Neural cell (in vitro differentiated cells): ENCODE results near the gene RBAK. TPM values are rescaled to one million over a fixed set of nuclear protein-coding genes. Genes with fewer than 3 reads are reported as not detected.

Experiments
- H2AFZ ChIP-seq: fragments of 200-600, 300-800 bp; sonication (generic), shearing (Covaris generic); 2 replicates; pipeline ENCODE4 v1.6.0; 2014; ENCODE audit warnings: low read depth, mild to moderate bottlenecking, antibody characterized with exemption, low read length, moderate library complexity
- H3F3A ChIP-seq: fragments of 200-600 bp; shearing (Covaris generic); 2 replicates; pipeline ENCODE4 v1.6.1; 2016; ENCODE audit warnings: mild to moderate bottlenecking, moderate library complexity, mixed read lengths, antibody characterized with exemption, low read length; ENCODE audit not compliant: insufficient read depth, poor library complexity, severe bottlenecking
- H3K27ac ChIP-seq: fragments of 200-600, 300-800 bp; sonication (generic), shearing (Covaris generic); 2 replicates; pipeline ENCODE4 v1.5.1; 2014; ENCODE audit warnings: mild to moderate bottlenecking, low read length, moderate library complexity
- H3K27me3 ChIP-seq: fragments of 300-800, 200-600 bp; sonication (generic), shearing (Covaris generic); 2 replicates; pipeline ENCODE4 v1.6.0; 2014; ENCODE audit warnings: mild to moderate bottlenecking, low read depth, low read length, moderate library complexity; ENCODE audit not compliant: insufficient read depth
- H3K36me3 ChIP-seq: fragments of 300-800, 200-600 bp; sonication (generic), shearing (Covaris generic); 2 replicates; pipeline ENCODE4 v1.5.1; 2014; ENCODE audit warnings: mild to moderate bottlenecking, antibody characterized with exemption, low read length, moderate library complexity; ENCODE audit not compliant: insufficient read depth
- H3K4me2 ChIP-seq: fragments of 300-800, 200-600 bp; sonication (generic), shearing (Covaris generic); 2 replicates; pipeline ENCODE4 v1.6.0; 2014; ENCODE audit warnings: mild to moderate bottlenecking, low read length
- H3K4me3 ChIP-seq: fragments of 300-800, 200-600 bp; sonication (generic), shearing (Covaris generic); 2 replicates; pipeline ENCODE4 v1.5.1; 2014; ENCODE audit warnings: mild to moderate bottlenecking, low read length, moderate library complexity
- H3K79me2 ChIP-seq: fragments of 200-600 bp; shearing (Covaris generic); replicated peaks from 2 replicates; pipeline ENCODE4 v1.6.0; 2014; ENCODE audit warnings: mild to moderate bottlenecking, low read length, moderate library complexity; ENCODE audit not compliant: insufficient read depth
- H3K9ac ChIP-seq: fragments of 300-800, 200-600 bp; sonication (generic), shearing (Covaris generic); 2 replicates; pipeline ENCODE4 v1.6.1; 2016; ENCODE audit warnings: mild to moderate bottlenecking, low read length, mixed read lengths
- H3K9me2 ChIP-seq: fragments of 200-600 bp; shearing (Covaris generic); 2 replicates; pipeline ENCODE4 v1.6.1; 2016; ENCODE audit warnings: mild to moderate bottlenecking, low read length, mixed read lengths; ENCODE audit not compliant: insufficient read depth
- H3K9me3 ChIP-seq: fragments of 200-600, 300-800 bp; sonication (generic), shearing (Covaris generic); 2 replicates; pipeline ENCODE4 v1.6.1; 2016; ENCODE audit warnings: mild to moderate bottlenecking, mixed run types, low read length, moderate library complexity, mixed read lengths
- H4K20me1 ChIP-seq: fragments of 200-600 bp; shearing (Covaris generic); 2 replicates; pipeline ENCODE4 v1.6.1; 2016; ENCODE audit warnings: mild to moderate bottlenecking, mixed run types; ENCODE audit not compliant: insufficient read depth
- EP300 ChIP-seq: fragments of 450-650 bp; conservative IDR thresholded peaks from 2 replicates; pipeline ENCODE4 v1.6.1; 2014; ENCODE audit warnings: antibody characterized with exemption, mild to moderate bottlenecking, moderate library complexity; ENCODE audit not compliant: poor library complexity, severe bottlenecking
- EZH2 ChIP-seq: fragments of 200-600, 300-800 bp; shearing (Covaris generic), sonication (generic); IDR thresholded peaks from 2 replicates; pipeline ENCODE4 v1.6.1; 2014; ENCODE audit warnings: antibody characterized with exemption, low read length, borderline replicate concordance, mild to moderate bottlenecking; ENCODE audit not compliant: insufficient read depth, poor library complexity, severe bottlenecking
- MXI1 ChIP-seq: fragments of 450-650 bp; conservative IDR thresholded peaks from 2 replicates; pipeline ENCODE4 v1.6.1; 2014; ENCODE audit warnings: antibody characterized with exemption, mild to moderate bottlenecking; ENCODE audit not compliant: poor library complexity, severe bottlenecking
- POLR2AphosphoS5 ChIP-seq: IDR thresholded peaks from 2 replicates; pipeline ENCODE4 v1.6.1; 2012
- RAD21 ChIP-seq: fragments of 450-650 bp; conservative IDR thresholded peaks from 2 replicates; pipeline ENCODE4 v1.6.1; 2014; ENCODE audit warnings: antibody characterized with exemption, mild to moderate bottlenecking, moderate library complexity
- SMC3 ChIP-seq: fragments of 450-650 bp; conservative IDR thresholded peaks from 2 replicates; pipeline ENCODE4 v1.6.1; 2014; ENCODE audit warnings: antibody characterized with exemption, mild to moderate bottlenecking, moderate library complexity; ENCODE audit not compliant: poor library complexity
- TAF1 ChIP-seq: IDR thresholded peaks from 2 replicates; pipeline ENCODE4 v1.6.1; 2012; ENCODE audit warnings: low read depth
- polyA plus RNA-seq: library from polyadenylated mRNA; depleted of rRNA; stranded (reverse); fragments of >200 nt; gene quantifications from 2 replicates; pipeline ENCODE4 v1.2.3, GENCODE V29; 2014
- TF ChIP-seq, protein P1 (sequence below): IDR thresholded peaks from 2 replicates; pipeline ENCODE4 v1.6.1; 2012; ENCODE audit warnings: borderline replicate concordance
- TF ChIP-seq, protein P2 (sequence below): fragments of 450-650 bp; IDR thresholded peaks from 2 replicates; pipeline ENCODE4 v1.5.1; 2014; ENCODE audit warnings: antibody characterized with exemption, mild to moderate bottlenecking, moderate library complexity; ENCODE audit not compliant: poor library complexity, severe bottlenecking

Gene RBAK
- polyA plus RNA-seq, 1 donor from 2014 or later: 12.0 TPM

DNA sequence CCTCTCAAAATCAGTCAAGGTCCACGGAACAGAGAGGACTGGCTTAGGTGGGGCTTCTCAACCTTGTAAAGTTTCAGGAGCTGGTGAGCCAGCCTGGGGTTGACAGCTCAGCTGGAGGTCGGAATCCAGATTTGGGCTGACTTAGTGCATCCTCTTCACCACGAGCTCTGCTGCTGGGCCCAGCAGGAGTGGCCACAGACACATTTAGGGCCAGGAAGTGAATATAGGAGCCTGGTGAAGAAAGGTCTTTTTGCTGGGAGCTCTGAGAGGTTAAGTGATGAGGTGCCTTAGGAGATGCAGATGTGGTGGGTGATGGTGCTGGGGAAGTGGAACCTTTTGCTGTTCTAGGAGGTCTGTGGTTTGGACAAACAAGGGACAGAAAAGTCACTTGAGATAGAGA is 47.4 kb upstream of the RBAK start:
- Histone ChIP-seq H3K4me3 (no peak overlapping the region), H3F3A (no peaks in the 10 kb centered on the region), H3K9me3 (no peaks in the 10 kb centered on the region), H3K36me3 (no peaks in the 10 kb centered on the region), H3K9me2 (no peaks in the 10 kb centered on the region), H4K20me1 (no peaks in the 10 kb centered on the region), H3K9ac (no peak overlapping the region), H3K27ac (no peak overlapping the region), H3K27me3 (no peaks in the 10 kb centered on the region), H3K4me2 (no peak overlapping the region), H3K79me2 (no peaks in the 10 kb centered on the region), H2AFZ (no peak overlapping the region)
- TF ChIP-seq MXI1: no peak
- TF ChIP-seq SMC3: no peak
- no peak for TF ChIP-seq TAF1
- TF ChIP-seq POLR2AphosphoS5: no peak
- no peak for TF ChIP-seq RAD21
- TF ChIP-seq, protein P1, sequence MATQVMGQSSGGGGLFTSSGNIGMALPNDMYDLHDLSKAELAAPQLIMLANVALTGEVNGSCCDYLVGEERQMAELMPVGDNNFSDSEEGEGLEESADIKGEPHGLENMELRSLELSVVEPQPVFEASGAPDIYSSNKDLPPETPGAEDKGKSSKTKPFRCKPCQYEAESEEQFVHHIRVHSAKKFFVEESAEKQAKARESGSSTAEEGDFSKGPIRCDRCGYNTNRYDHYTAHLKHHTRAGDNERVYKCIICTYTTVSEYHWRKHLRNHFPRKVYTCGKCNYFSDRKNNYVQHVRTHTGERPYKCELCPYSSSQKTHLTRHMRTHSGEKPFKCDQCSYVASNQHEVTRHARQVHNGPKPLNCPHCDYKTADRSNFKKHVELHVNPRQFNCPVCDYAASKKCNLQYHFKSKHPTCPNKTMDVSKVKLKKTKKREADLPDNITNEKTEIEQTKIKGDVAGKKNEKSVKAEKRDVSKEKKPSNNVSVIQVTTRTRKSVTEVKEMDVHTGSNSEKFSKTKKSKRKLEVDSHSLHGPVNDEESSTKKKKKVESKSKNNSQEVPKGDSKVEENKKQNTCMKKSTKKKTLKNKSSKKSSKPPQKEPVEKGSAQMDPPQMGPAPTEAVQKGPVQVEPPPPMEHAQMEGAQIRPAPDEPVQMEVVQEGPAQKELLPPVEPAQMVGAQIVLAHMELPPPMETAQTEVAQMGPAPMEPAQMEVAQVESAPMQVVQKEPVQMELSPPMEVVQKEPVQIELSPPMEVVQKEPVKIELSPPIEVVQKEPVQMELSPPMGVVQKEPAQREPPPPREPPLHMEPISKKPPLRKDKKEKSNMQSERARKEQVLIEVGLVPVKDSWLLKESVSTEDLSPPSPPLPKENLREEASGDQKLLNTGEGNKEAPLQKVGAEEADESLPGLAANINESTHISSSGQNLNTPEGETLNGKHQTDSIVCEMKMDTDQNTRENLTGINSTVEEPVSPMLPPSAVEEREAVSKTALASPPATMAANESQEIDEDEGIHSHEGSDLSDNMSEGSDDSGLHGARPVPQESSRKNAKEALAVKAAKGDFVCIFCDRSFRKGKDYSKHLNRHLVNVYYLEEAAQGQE: no peak
- no peak for TF ChIP-seq EZH2
- TF ChIP-seq, protein P2, sequence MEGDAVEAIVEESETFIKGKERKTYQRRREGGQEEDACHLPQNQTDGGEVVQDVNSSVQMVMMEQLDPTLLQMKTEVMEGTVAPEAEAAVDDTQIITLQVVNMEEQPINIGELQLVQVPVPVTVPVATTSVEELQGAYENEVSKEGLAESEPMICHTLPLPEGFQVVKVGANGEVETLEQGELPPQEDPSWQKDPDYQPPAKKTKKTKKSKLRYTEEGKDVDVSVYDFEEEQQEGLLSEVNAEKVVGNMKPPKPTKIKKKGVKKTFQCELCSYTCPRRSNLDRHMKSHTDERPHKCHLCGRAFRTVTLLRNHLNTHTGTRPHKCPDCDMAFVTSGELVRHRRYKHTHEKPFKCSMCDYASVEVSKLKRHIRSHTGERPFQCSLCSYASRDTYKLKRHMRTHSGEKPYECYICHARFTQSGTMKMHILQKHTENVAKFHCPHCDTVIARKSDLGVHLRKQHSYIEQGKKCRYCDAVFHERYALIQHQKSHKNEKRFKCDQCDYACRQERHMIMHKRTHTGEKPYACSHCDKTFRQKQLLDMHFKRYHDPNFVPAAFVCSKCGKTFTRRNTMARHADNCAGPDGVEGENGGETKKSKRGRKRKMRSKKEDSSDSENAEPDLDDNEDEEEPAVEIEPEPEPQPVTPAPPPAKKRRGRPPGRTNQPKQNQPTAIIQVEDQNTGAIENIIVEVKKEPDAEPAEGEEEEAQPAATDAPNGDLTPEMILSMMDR: no peak
- TF ChIP-seq EP300: no peak

DNA sequence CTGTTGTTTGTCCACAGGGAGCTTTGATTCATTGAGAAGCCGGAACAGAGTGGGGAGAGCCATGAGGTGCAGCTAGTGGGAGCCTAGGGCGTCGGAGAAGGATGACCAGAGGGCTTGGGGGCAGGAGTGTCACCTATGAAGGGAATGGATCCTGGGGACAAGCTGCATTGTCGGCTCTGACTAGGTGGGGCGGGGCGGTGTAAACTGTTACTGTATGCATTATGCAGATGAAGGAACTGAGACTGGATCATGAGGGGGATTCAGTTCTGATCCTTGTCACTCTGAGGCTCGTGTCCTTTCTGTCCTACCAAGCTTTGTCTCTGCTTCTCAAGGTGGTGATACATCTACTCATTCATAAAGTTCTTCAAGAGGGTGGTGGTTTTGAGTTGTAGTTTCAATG is 46.8 kb upstream of the RBAK start:
- H3K9me2 ChIP-seq: no peaks in the 10 kb centered on the region
- no peaks in the 10 kb centered on the region for H3K79me2 ChIP-seq

More for the DNA sequence above, 46.8 kb upstream of the RBAK start:
- H3K9ac ChIP-seq: no peak overlapping the region
- no peak overlapping the region for H2AFZ ChIP-seq
- no peaks in the 10 kb centered on the region for H3K9me3 ChIP-seq
- no peaks in the 10 kb centered on the region for H3K36me3 ChIP-seq
- H3K27ac ChIP-seq: no peak overlapping the region
- TF ChIP-seq, protein P2: no peak
- TF ChIP-seq EZH2: no peak
- no peak for TF ChIP-seq SMC3
- TF ChIP-seq TAF1: no peak
- no peak for TF ChIP-seq RAD21
- TF ChIP-seq, protein P1: no peak
- no peak for TF ChIP-seq MXI1
- no peak for TF ChIP-seq POLR2AphosphoS5
- no peak for TF ChIP-seq EP300
- H4K20me1 ChIP-seq: no peaks in the 10 kb centered on the region
- no peaks in the 10 kb centered on the region for H3F3A ChIP-seq
- H3K27me3 ChIP-seq: no peaks in the 10 kb centered on the region
- H3K4me3 ChIP-seq: no peak overlapping the region
- no peak overlapping the region for H3K4me2 ChIP-seq
